ENCODE measurements around the gene MCC. TPM values are rescaled to one million over a fixed set of nuclear protein-coding genes. Genes with fewer than 3 reads are reported as not detected.

MCC gene
- total RNA-seq, 2 donors from 2014 or later: 164 to 187 TPM

- Mint-ChIP-seq H3K27me3 (ENCODE audit: insufficient read depth) (no peaks in the 10 kb centered on the region), H3K4me3 (no peak overlapping the region), H3K4me1 (peaks cover 58% of the 10 kb centered on the region), H3K27ac (no peak overlapping the region), H3K9me3 (peaks cover 2% of the 10 kb centered on the region), H3K36me3 (ENCODE audit: low read depth) (peaks cover 60% of the 10 kb centered on the region)
- Histone ChIP-seq H3K4me3 (ENCODE audit: low read length) (peak overlapping the region; percentile 33), H3K9ac (ENCODE audit: extremely low read depth, low read length, poor library complexity, severe bottlenecking) (no peak overlapping the region), H3K27ac (ENCODE audit: low read depth, low read length) (no peak overlapping the region), H3K4me1 (ENCODE audit: control insufficient read depth, insufficient read depth, low read length) (peaks cover 12% of the 10 kb centered on the region), H3K27me3 (ENCODE audit: control insufficient read depth, insufficient read depth, low read length, poor library complexity, severe bottlenecking) (no peaks in the 10 kb centered on the region), H3K36me3 (ENCODE audit: control insufficient read depth, insufficient read depth, low read length) (peaks cover 60% of the 10 kb centered on the region), H3K9me3 (ENCODE audit: control insufficient read depth, low read length) (peaks cover 31% of the 10 kb centered on the region)
- no peak for TF ChIP-seq CTCF (conservative IDR thresholded peaks at IDR 0.05)
- WGBS, 2 experiments (ENCODE audit: insufficient coverage in 1 of 2, insufficient read length in 1 of 2): 91 to 100% methylated on average over 2 to 3 of the region's 3 CpGs
- DNase-seq: no peak
Observed at GRCh38 chr5:113253037-113253436, 235.2 kb downstream of the MCC start.

DNA sequence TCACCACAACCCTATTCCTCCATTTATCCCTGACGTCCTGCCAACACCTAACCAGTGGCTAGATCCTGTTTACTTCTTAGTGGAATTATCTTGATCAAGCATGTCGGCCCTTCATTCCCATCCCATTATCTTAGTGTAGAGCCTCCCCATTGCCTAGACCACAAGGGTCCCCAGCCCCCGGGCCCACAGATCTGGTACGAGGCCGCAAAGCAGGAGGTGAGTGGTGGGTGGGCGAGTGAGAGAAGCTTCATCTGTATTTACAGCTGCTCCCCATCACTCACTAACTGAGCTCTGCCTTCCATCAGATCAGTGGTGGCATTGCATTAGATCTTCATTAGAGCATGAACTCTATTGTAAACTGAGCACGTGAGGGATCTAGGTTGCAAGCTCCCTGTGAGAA lies 236.2 kb downstream of the MCC start:
- H3K36me3 Mint-ChIP-seq (ENCODE audit: low read depth): peaks cover 52% of the 10 kb centered on the region
- Histone ChIP-seq H3K27ac (ENCODE audit: low read depth, low read length) (no peak overlapping the region), H3K9ac (ENCODE audit: extremely low read depth, low read length, poor library complexity, severe bottlenecking) (no peak overlapping the region), H3K9me3 (ENCODE audit: control insufficient read depth, low read length) (peaks cover 30% of the 10 kb centered on the region), H3K4me3 (ENCODE audit: low read length) (no peak overlapping the region), H3K27me3 (ENCODE audit: control insufficient read depth, insufficient read depth, low read length, poor library complexity, severe bottlenecking) (no peaks in the 10 kb centered on the region), H3K4me1 (ENCODE audit: control insufficient read depth, insufficient read depth, low read length) (peaks cover 13% of the 10 kb centered on the region), H3K36me3 (ENCODE audit: control insufficient read depth, insufficient read depth, low read length) (peaks cover 50% of the 10 kb centered on the region)
- TF ChIP-seq CTCF (conservative IDR thresholded peaks at IDR 0.05): no peak
- no peaks in the 10 kb centered on the region for H3K27me3 Mint-ChIP-seq (ENCODE audit: insufficient read depth)
- H3K4me1 Mint-ChIP-seq: peaks cover 59% of the 10 kb centered on the region
- WGBS, 2 experiments (ENCODE audit: insufficient coverage in 1 of 2, insufficient read length in 1 of 2): 68 to 82% methylated on average over 4 to 7 of the region's 7 CpGs
- H3K4me3 Mint-ChIP-seq: no peak overlapping the region
- peaks cover 2% of the 10 kb centered on the region for H3K9me3 Mint-ChIP-seq
- no peak for DNase-seq
- no peak overlapping the region for H3K27ac Mint-ChIP-seq

- WGBS, 2 experiments (ENCODE audit: insufficient coverage in 1 of 2, insufficient read length in 1 of 2): 68 to 90% methylated on average over 3 to 7 of the region's 7 CpGs
- no peaks in the 10 kb centered on the region for H3K27me3 ChIP-seq (ENCODE audit: control insufficient read depth, insufficient read depth, low read length, poor library complexity, severe bottlenecking)
- no peak overlapping the region for H3K4me3 Mint-ChIP-seq
- peaks cover 45% of the 10 kb centered on the region for H3K36me3 Mint-ChIP-seq (ENCODE audit: low read depth)
- H3K4me1 Mint-ChIP-seq: peaks cover 65% of the 10 kb centered on the region
- no peak overlapping the region for H3K27ac ChIP-seq (ENCODE audit: low read depth, low read length)
- H3K27ac Mint-ChIP-seq: no peak overlapping the region
- H3K4me3 ChIP-seq (ENCODE audit: low read length): no peak overlapping the region
- no peak for TF ChIP-seq CTCF (conservative IDR thresholded peaks at IDR 0.05)
- no peak overlapping the region for H3K9ac ChIP-seq (ENCODE audit: extremely low read depth, low read length, poor library complexity, severe bottlenecking)
- peaks cover 35% of the 10 kb centered on the region for H3K36me3 ChIP-seq (ENCODE audit: control insufficient read depth, insufficient read depth, low read length)
- no peaks in the 10 kb centered on the region for H3K27me3 Mint-ChIP-seq (ENCODE audit: insufficient read depth)
- no peak for DNase-seq
- peaks cover 2% of the 10 kb centered on the region for H3K9me3 Mint-ChIP-seq
- peaks cover 22% of the 10 kb centered on the region for H3K4me1 ChIP-seq (ENCODE audit: control insufficient read depth, insufficient read depth, low read length)
- H3K9me3 ChIP-seq (ENCODE audit: control insufficient read depth, low read length): peaks cover 23% of the 10 kb centered on the region
Observed at GRCh38 chr5:113250341-113250953, 237.8 kb downstream of the MCC start.
